Prostate gland (tissue), 2 donors: ENCODE results near the gene FBXO8. TPM values are rescaled to one million over a fixed set of nuclear protein-coding genes. Genes with fewer than 3 reads are reported as not detected.
A peak's percentile ranks its signal among the peaks of the same experiment; 100 is the strongest.

Source experiments
- DNase-seq: peaks from one replicate; pipeline ENCODE4 v3.0.0-alpha.2; 2019; ENCODE audit warnings: low spot score
- H3K27ac ChIP-seq, 2 donors: fragments of 200-600 bp; sonication (generic); 2 replicates each; pipeline ENCODE4 v1.5.1; 2017 to 2019
- H3K27me3 ChIP-seq: fragments of 200-600 bp; sonication (generic); replicated peaks from 2 replicates; pipeline ENCODE4 v1.5.1; 2019; ENCODE audit not compliant: insufficient read depth
- H3K36me3 ChIP-seq, 2 donors: fragments of 200-600 bp; sonication (generic); 1 replicate in 1 of 2; 2 replicates in 1 of 2; pipeline versions ENCODE4 v1.5.1 to v1.8.1; 2017 to 2019
- H3K4me1 ChIP-seq: fragments of 200-600 bp; sonication (generic); replicated peaks from 2 replicates; pipeline ENCODE4 v1.5.1; 2019
- H3K4me3 ChIP-seq, 2 donors: fragments of 200-600 bp; sonication (generic); 2 replicates each; pipeline ENCODE4 v1.5.1; 2017 to 2019
- H3K9me3 ChIP-seq: fragments of 200-600 bp; sonication (generic); 2 replicates; pipeline ENCODE4 v1.5.1; 2017
- POLR2A ChIP-seq: fragments of 450-650 bp; IDR thresholded peaks from one replicate; pipeline ENCODE4 v1.6.1; 2016; ENCODE audit warnings: antibody characterized with exemption, mild to moderate bottlenecking
- POLR2AphosphoS5 ChIP-seq: sonication (generic); formaldehyde crosslinking; IDR thresholded peaks from one replicate; pipeline ENCODE4 v1.6.1; 2017; ENCODE audit warnings: antibody characterized with exemption
- WGBS: methylation state at CpG from one replicate; pipeline ENCODE4 v1.1.5; 2018; 5-methylcytosine and 5-hydroxymethylcytosine counted together
- intact Hi-C: fragments of 100-400 bp; cut with DNase I; formaldehyde crosslinking; loops from one replicate; pipeline ENCODE4 v1.14.2; 2022
- total RNA-seq, 2 donors: library from RNA; depleted of rRNA; stranded (reverse); fragments of >200 nt; gene quantifications; one replicate each; pipeline ENCODE4 v1.1.0, GENCODE V29; 2016
- TF ChIP-seq, protein P1 (sequence below), 4 experiments: fragments of 200-600 bp in 2 of 4; fragments of 450-650 bp in 2 of 4; sonication (generic) in 2 of 4; IDR thresholded peaks; 1 replicate in 3 of 4; 2 replicates in 1 of 4; pipeline ENCODE4 v1.5.1; 2016 to 2019; ENCODE audit warnings: antibody characterized with exemption in 4 of 4, mild to moderate bottlenecking in 2 of 4, moderate library complexity in 2 of 4

Gene FBXO8, protein sequence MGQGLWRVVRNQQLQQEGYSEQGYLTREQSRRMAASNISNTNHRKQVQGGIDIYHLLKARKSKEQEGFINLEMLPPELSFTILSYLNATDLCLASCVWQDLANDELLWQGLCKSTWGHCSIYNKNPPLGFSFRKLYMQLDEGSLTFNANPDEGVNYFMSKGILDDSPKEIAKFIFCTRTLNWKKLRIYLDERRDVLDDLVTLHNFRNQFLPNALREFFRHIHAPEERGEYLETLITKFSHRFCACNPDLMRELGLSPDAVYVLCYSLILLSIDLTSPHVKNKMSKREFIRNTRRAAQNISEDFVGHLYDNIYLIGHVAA
- total RNA-seq, result 10 to 100 TPM; 35.0 to 38.1 TPM

DNA sequence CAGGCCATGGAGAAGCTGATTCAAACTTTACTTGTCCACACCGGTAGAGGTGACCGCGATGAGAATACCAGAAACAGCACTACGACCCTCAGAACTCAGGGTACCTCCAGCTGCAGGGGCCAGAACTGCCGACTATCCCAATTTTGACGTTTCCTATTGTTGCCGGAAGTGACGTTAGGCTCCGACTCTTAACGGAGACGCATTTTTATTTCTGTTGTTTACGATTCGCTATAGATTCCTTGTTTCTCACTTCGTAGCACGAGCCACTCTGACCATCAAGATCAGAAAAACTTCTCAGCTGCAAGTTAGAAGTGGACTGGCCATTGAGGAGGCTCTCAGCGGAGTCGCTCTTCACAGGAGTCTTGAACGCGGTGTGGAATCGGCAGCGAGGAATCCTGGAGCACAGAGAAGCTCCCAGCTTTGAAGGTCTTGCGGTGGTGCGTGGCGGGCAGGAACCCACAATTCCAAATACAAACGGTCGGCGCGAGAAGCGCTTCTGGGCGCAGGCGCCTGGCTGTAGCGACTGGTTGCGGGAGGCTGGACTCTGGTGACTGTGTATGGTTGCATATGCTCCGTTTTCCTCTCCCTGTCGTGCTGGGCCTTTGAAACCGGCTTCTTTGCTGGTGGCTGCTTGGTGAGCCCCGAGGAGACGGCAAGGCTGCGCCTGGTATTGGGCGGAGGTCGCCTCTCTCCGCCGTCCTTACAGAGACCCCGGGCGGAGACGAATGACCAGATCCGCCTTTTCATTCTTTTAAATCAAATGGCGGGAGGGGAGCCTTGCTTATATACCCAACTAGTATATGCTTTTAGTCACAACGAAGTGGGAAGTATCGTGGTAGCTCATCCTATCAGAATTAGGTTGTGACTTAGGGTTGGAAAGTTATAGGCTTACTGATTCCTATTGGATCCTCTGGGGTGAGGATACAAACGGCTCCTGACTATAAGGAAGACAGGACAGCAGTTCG lies at the start of gene FBXO8, which contains the start of gene CEP44:
FBXO8 (minus strand) TSS at position 161 of the 965 bp plus-strand sequence. CDS start 20,575 bp downstream, outside the sequence.
CEP44 (plus strand) TSS at position 405 of the 965 bp plus-strand sequence. CDS start 15,211 bp downstream, outside the sequence.
- H3K27ac ChIP-seq, result peak within 1 kb of the TSS; percentile 98 to 100
- H3K4me1 ChIP-seq, result no peaks in the 10 kb centered on the region
- no peaks in the 10 kb centered on the region for H3K27me3 ChIP-seq
- H3K36me3 ChIP-seq, result no peaks in the 10 kb centered on the region
- intact Hi-C loops, result no loop called here
- no peaks in the 10 kb centered on the region for H3K9me3 ChIP-seq
- DNase-seq, result peak; percentile 62
- peak within 1 kb of the TSS; percentile 70 to 85 for H3K4me3 ChIP-seq
- WGBS, result under 1% methylated on average over 46 of the region's 52 CpGs
- TF ChIP-seq POLR2AphosphoS5 (peak; percentile 64), POLR2A (peak; percentile 18)
- TF ChIP-seq, protein P1, sequence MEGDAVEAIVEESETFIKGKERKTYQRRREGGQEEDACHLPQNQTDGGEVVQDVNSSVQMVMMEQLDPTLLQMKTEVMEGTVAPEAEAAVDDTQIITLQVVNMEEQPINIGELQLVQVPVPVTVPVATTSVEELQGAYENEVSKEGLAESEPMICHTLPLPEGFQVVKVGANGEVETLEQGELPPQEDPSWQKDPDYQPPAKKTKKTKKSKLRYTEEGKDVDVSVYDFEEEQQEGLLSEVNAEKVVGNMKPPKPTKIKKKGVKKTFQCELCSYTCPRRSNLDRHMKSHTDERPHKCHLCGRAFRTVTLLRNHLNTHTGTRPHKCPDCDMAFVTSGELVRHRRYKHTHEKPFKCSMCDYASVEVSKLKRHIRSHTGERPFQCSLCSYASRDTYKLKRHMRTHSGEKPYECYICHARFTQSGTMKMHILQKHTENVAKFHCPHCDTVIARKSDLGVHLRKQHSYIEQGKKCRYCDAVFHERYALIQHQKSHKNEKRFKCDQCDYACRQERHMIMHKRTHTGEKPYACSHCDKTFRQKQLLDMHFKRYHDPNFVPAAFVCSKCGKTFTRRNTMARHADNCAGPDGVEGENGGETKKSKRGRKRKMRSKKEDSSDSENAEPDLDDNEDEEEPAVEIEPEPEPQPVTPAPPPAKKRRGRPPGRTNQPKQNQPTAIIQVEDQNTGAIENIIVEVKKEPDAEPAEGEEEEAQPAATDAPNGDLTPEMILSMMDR (IDR thresholded peaks at IDR 0.05), result no peak

DNA sequence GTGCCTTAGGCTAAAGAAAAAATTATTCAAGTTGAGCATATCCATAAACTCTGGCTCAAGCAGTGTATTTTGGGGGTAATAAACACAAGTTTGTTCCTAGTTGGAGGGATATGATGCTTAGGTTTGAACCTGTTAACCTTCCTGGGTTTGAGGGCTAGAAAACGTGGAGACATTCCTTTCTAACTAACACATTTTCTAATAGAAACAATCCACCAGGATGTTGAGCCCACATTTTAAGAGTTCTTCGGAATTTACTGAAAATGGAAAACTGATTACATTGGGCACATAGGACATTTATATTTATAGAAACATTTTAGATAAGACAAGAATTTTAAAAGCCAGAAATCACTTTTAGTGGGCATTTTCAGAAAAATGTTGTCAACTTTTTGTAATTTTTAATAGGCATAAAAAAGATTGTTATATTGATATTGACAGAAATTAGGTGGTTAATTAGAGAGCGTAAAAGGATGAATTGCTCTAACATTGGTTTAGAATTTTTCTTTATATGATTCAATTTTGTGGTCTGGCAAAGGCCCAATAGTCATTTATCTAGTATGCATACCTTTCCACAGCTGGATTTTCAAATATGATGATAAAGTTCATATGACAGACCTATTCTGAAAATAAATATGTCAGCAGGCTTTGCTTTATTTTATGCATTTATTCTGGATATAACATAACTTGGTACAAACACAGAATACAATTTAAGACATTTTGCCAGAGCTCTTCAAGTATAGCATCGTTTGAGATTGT lies 49.5 kb upstream of the FBXO8 start:
- WGBS, result 71% methylated on average over 4 of the region's 4 CpGs
- no peaks in the 10 kb centered on the region for H3K4me1 ChIP-seq
- DNase-seq, result no peak
- TF ChIP-seq POLR2A (no peak), POLR2AphosphoS5 (no peak)
- TF ChIP-seq, protein P1 (IDR thresholded peaks at IDR 0.05), result no peak
- intact Hi-C loops, result no loop called here
- no peaks in the 10 kb centered on the region for H3K27me3 ChIP-seq
- no peak overlapping the region for H3K4me3 ChIP-seq
- H3K9me3 ChIP-seq, result no peaks in the 10 kb centered on the region
- no peak overlapping the region for H3K27ac ChIP-seq
- no peaks in the 10 kb centered on the region for H3K36me3 ChIP-seq

DNA sequence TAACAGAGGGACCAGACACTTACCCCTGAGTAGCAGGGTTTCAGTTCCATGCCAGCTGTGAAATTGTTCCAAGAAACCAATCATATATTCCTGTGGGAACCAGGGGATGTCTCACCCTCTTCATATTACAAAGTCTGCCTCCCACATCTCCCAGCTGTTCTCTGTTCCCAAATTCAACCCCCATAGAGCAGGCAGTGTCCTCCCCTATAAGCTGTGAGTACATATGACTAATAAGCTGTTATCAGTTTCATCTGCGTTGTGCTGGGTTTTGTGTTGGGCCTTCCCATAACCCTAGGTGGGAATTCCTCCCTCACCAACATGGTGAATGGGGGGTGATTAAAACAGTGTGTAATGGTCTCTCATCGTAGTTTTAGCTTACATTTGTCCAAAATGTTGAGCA lies 41.3 kb upstream of the FBXO8 start:
- Histone ChIP-seq H3K27me3 (no peaks in the 10 kb centered on the region), H3K27ac (no peak overlapping the region), H3K36me3 (no peaks in the 10 kb centered on the region), H3K4me3 (no peak overlapping the region), H3K4me1 (no peaks in the 10 kb centered on the region), H3K9me3 (no peaks in the 10 kb centered on the region)
- intact Hi-C loops, result no loop called here
- 83% methylated on average over 2 of the region's 2 CpGs for WGBS
- no peak for TF ChIP-seq POLR2A
- TF ChIP-seq, protein P1 (IDR thresholded peaks at IDR 0.05), result no peak
- no peak for TF ChIP-seq POLR2AphosphoS5
- DNase-seq, result no peak

DNA sequence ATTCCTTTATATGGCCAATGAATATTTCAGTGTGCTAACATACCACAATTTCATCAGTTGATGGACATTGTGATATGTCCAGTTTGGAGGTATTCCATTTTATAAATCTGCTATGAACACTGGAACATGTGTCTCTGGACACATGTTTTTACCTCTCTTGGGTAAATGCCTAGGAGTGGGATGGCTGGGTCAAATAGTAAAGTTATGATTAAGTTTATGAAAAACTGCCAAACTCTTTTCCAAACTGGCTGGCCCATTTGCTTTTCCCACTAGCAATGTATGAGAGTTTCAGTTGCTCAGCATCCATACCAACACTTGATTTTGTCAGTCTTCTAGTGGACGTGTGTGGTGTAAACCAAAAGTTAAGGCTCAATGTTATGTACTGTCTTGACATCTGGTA lies 40.8 kb upstream of the FBXO8 start:
- Histone ChIP-seq H3K36me3 (no peaks in the 10 kb centered on the region), H3K9me3 (no peaks in the 10 kb centered on the region), H3K27ac (no peak overlapping the region), H3K4me3 (no peak overlapping the region), H3K27me3 (no peaks in the 10 kb centered on the region), H3K4me1 (no peaks in the 10 kb centered on the region)
- WGBS, result 87% methylated on average over 1 of the region's 1 CpG
- no peak for DNase-seq
- TF ChIP-seq, protein P1 (IDR thresholded peaks at IDR 0.05), result no peak
- TF ChIP-seq POLR2AphosphoS5 (no peak), POLR2A (no peak)
- intact Hi-C loops, result no loop called here
